MM.1S (cell line): ENCODE measurements around the gene CLDN6.

Experiments used
- DNase-seq: peaks from one replicate; pipeline ENCODE4 v3.0.0-alpha.2; 2015
- H2AFZ ChIP-seq: fragments of 300-600 bp; sonication (generic); 2 replicates; pipeline ENCODE4 v1.6.0; 2016; ENCODE audit warnings: antibody characterized with exemption, low read length
- H3F3A ChIP-seq: fragments of 300-600 bp; sonication (generic); 2 replicates; pipeline ENCODE4 v1.6.1; 2016; ENCODE audit warnings: mild to moderate bottlenecking, antibody characterized with exemption, low read length, moderate library complexity, mixed read lengths; ENCODE audit not compliant: insufficient read depth
- H3K27ac ChIP-seq: fragments of 300-600 bp; sonication (generic); 2 replicates; pipeline ENCODE4 v1.5.1; 2016; ENCODE audit warnings: mild to moderate bottlenecking, low read length
- H3K27me3 ChIP-seq: fragments of 300-600 bp; sonication (generic); replicated peaks from 2 replicates; pipeline ENCODE4 v1.6.0; 2016; ENCODE audit warnings: low read length; ENCODE audit not compliant: insufficient read depth
- H3K36me3 ChIP-seq: fragments of 300-600 bp; sonication (generic); replicated peaks from 2 replicates; pipeline ENCODE4 v1.6.1; 2016; ENCODE audit warnings: mild to moderate bottlenecking, low read length, mixed read lengths; ENCODE audit not compliant: insufficient read depth
- H3K4me1 ChIP-seq: fragments of 300-600 bp; sonication (generic); 2 replicates; pipeline ENCODE4 v1.6.1; 2016; ENCODE audit warnings: low read length, mixed read lengths
- H3K4me2 ChIP-seq: fragments of 300-600 bp; sonication (generic); 2 replicates; pipeline ENCODE4 v1.6.0; 2016; ENCODE audit warnings: low read depth, low read length
- H3K4me3 ChIP-seq: fragments of 300-600 bp; sonication (generic); 2 replicates; pipeline ENCODE4 v1.5.1; 2016; ENCODE audit warnings: low read length, mixed read lengths
- H3K79me2 ChIP-seq: fragments of 300-600 bp; sonication (generic); 2 replicates; pipeline ENCODE4 v1.6.1; 2016; ENCODE audit warnings: mixed run types, low read length, mixed read lengths
- H3K9ac ChIP-seq: fragments of 300-600 bp; sonication (generic); 2 replicates; pipeline ENCODE4 v1.6.1; 2016; ENCODE audit warnings: low read length, mixed read lengths
- H3K9me2 ChIP-seq: fragments of 300-600 bp; sonication (generic); replicated peaks from 2 replicates; pipeline ENCODE4 v1.6.1; 2016; ENCODE audit warnings: mild to moderate bottlenecking, low read length, mixed read lengths; ENCODE audit not compliant: insufficient read depth
- H3K9me3 ChIP-seq: fragments of 300-600 bp; sonication (generic); replicated peaks from 2 replicates; pipeline ENCODE4 v1.6.1; 2016; ENCODE audit warnings: mild to moderate bottlenecking, low read length, mixed read lengths; ENCODE audit not compliant: insufficient read depth
- H4K20me1 ChIP-seq: fragments of 300-600 bp; sonication (generic); 2 replicates; pipeline ENCODE4 v1.6.1; 2016; ENCODE audit warnings: mild to moderate bottlenecking, low read length, moderate library complexity, mixed read lengths; ENCODE audit not compliant: insufficient read depth
- EZH2 ChIP-seq: fragments of 300-600 bp; sonication (generic); optimal IDR thresholded peaks from 2 replicates; pipeline ENCODE3; 2017; ENCODE audit warnings: low read depth, mild to moderate bottlenecking, antibody characterized with exemption, low read length, mixed read lengths
- EZH2phosphoT487 ChIP-seq: fragments of 300-600 bp; sonication (generic); IDR thresholded peaks from 2 replicates; pipeline ENCODE4 v1.6.1; 2018; ENCODE audit warnings: antibody characterized with exemption, low read length
- TF ChIP-seq, protein P1 (sequence below): fragments of 300-600 bp; sonication (generic); IDR thresholded peaks from 2 replicates; pipeline ENCODE4 v1.5.1; 2016; ENCODE audit warnings: antibody characterized with exemption, low read length, mixed read lengths

Gene CLDN6

DNA sequence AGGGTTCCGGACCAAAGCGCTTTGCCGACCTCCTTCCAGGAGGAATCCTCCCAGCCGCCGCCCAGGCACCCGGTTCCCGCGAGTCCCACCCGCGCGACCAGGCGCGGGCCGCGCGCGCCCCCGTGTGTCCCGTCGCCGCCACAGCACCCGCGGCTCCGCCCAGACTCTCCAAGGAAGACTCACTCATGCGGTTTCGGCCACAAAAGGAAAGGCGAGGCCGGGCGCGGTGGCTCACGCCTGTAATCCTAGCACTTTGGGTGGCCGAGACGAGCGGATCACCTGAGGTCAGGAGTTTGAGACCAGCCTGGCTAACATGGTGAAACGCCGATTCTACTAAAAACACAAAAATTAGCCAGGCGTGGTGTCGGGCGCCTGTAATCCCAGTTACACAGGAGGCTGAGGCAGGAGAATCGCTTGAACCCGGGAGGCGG, 34.3 kb downstream of the CLDN6 start:
- DNase-seq: peak; percentile 70
- no peak overlapping the region for H3K9ac ChIP-seq
- no peaks in the 10 kb centered on the region for H3K36me3 ChIP-seq
- 0 out of 2 replicates have a peak, but pooled peaks cover 2% of the 10 kb centered on the region for H3F3A ChIP-seq
- TF ChIP-seq, protein P1, sequence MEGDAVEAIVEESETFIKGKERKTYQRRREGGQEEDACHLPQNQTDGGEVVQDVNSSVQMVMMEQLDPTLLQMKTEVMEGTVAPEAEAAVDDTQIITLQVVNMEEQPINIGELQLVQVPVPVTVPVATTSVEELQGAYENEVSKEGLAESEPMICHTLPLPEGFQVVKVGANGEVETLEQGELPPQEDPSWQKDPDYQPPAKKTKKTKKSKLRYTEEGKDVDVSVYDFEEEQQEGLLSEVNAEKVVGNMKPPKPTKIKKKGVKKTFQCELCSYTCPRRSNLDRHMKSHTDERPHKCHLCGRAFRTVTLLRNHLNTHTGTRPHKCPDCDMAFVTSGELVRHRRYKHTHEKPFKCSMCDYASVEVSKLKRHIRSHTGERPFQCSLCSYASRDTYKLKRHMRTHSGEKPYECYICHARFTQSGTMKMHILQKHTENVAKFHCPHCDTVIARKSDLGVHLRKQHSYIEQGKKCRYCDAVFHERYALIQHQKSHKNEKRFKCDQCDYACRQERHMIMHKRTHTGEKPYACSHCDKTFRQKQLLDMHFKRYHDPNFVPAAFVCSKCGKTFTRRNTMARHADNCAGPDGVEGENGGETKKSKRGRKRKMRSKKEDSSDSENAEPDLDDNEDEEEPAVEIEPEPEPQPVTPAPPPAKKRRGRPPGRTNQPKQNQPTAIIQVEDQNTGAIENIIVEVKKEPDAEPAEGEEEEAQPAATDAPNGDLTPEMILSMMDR: peak; percentile 90
- TF ChIP-seq EZH2phosphoT487 (no peak), EZH2 (no peak)
- H4K20me1 ChIP-seq: no peaks in the 10 kb centered on the region
- peak overlapping the region; percentile 74; the same call in 1 of the 2 replicates for H3K4me2 ChIP-seq
- peak overlapping the region; percentile 61; the same call in 1 of the 2 replicates for H2AFZ ChIP-seq
- H3K27ac ChIP-seq: no peak overlapping the region
- peaks cover 5% of the 10 kb centered on the region; the same call in 1 of the 2 replicates for H3K4me1 ChIP-seq
- no peaks in the 10 kb centered on the region for H3K9me3 ChIP-seq
- H3K27me3 ChIP-seq: peaks cover 49% of the 10 kb centered on the region
- peaks cover 15% of the 10 kb centered on the region for H3K79me2 ChIP-seq
- peak overlapping the region; percentile 43; the same call in 1 of the 2 replicates for H3K4me3 ChIP-seq
- H3K9me2 ChIP-seq: no peaks in the 10 kb centered on the region

DNA sequence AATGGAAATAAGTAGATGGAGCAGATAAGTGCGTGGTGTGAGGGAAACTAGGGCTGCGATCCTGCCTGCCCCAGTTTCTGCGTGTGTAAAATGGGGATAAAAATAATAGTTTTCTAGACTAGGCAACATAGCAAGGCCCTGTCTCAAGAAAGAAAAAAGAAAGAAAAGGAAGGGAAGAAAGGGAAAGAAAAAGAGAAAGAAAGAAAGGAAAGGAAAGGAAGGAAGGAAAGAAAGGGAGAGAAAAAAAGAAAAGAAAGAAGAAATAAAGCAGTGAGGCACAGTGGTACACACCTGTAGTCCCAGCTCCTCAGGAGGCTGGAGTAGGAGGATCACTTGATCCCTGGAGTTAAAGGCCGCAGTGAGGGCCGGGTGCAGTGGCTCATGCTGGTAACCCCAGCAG, 35.6 kb downstream of the CLDN6 start:
- TF ChIP-seq EZH2phosphoT487 (no peak), EZH2 (no peak)
- TF ChIP-seq, protein P1: no peak
- Histone ChIP-seq H4K20me1 (no peaks in the 10 kb centered on the region), H3K27me3 (peaks cover 35% of the 10 kb centered on the region), H3K36me3 (no peaks in the 10 kb centered on the region), H3K79me2 (peaks cover 26% of the 10 kb centered on the region), H3K9me2 (no peaks in the 10 kb centered on the region), H3K9ac (no peak overlapping the region), H3K4me3 (no peak overlapping the region), H3K9me3 (no peaks in the 10 kb centered on the region), H3K4me2 (no peak overlapping the region), H3F3A (0 out of 2 replicates have a peak, but pooled peaks cover 2% of the 10 kb centered on the region), H3K27ac (no peak overlapping the region), H3K4me1 (peaks cover 5% of the 10 kb centered on the region; the same call in 1 of the 2 replicates), H2AFZ (no peak overlapping the region)
- DNase-seq: no peak

DNA sequence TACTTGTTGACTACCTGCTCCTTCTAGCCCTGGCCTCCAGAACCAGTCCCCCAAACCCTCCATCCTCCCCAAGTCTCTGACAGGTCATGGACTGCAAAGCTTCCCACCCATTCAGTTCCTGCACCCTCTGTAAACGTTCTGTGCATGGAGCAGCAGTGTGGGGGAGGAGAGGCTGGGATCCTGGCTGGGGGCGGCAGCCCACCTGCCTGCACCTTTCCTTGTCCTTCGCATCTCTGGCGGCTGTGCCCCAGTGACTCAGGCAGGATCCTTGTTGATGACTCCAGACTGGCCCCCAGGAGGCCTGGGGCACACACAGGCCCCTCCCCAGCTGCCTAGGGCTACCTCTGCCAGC, 36.1 kb downstream of the CLDN6 start:
- H3K36me3 ChIP-seq: no peaks in the 10 kb centered on the region

More for the DNA sequence above, 36.1 kb downstream of the CLDN6 start:
- H3F3A ChIP-seq: 0 out of 2 replicates have a peak, but pooled peaks cover 2% of the 10 kb centered on the region
- no peak overlapping the region for H3K4me3 ChIP-seq
- H3K9me3 ChIP-seq: no peaks in the 10 kb centered on the region
- H3K9me2 ChIP-seq: no peaks in the 10 kb centered on the region
- H2AFZ ChIP-seq: no peak overlapping the region
- peaks cover 5% of the 10 kb centered on the region; the same call in 1 of the 2 replicates for H3K4me1 ChIP-seq
- H3K27me3 ChIP-seq: peaks cover 30% of the 10 kb centered on the region
- peaks cover 27% of the 10 kb centered on the region for H3K79me2 ChIP-seq
- no peak for DNase-seq
- H3K27ac ChIP-seq: no peak overlapping the region
- no peak overlapping the region for H3K9ac ChIP-seq
- no peak for TF ChIP-seq EZH2
- TF ChIP-seq, protein P1: no peak
- TF ChIP-seq EZH2phosphoT487: no peak
- no peak overlapping the region for H3K4me2 ChIP-seq
- H4K20me1 ChIP-seq: no peaks in the 10 kb centered on the region
